ENCODE results near the gene GTF2F1.

Gene GTF2F1

GRCh38 chr19:6414793-6415590 lies 22.0 kb upstream of the GTF2F1 start:
- TF ChIP-seq CTCF (IDR thresholded peaks at IDR 0.05; ENCODE audit: insufficient read depth, low read length, poor library complexity, severe bottlenecking), result no peak
- Histone ChIP-seq H3K36me3 (ENCODE audit: control insufficient read depth, insufficient read depth, low read length) (peaks cover 46% of the 10 kb centered on the region), H3K4me3 (replicated peaks; ENCODE audit: low read depth, low read length) (no peak overlapping the region), H3K27me3 (replicated peaks; ENCODE audit: control insufficient read depth, insufficient read depth, low read length) (no peaks in the 10 kb centered on the region)
- no peak for DNase-seq (ENCODE audit: extremely low read depth, insufficient read length)

GRCh38 chr19:6413721-6414643 lies 21.0 kb upstream of the GTF2F1 start:
- DNase-seq (ENCODE audit: extremely low read depth, insufficient read length), result no peak
- TF ChIP-seq CTCF (IDR thresholded peaks at IDR 0.05; ENCODE audit: insufficient read depth, low read length, poor library complexity, severe bottlenecking), result no peak
- H3K36me3 ChIP-seq (ENCODE audit: control insufficient read depth, insufficient read depth, low read length), result peaks cover 39% of the 10 kb centered on the region

GRCh38 chr19:6413291-6413690 lies 20.3 kb upstream of the GTF2F1 start:
- no peak overlapping the region for H3K4me3 ChIP-seq (replicated peaks; ENCODE audit: low read depth, low read length)
- DNase-seq (ENCODE audit: extremely low read depth, insufficient read length), result no peak
- H3K27me3 ChIP-seq (replicated peaks; ENCODE audit: control insufficient read depth, insufficient read depth, low read length), result no peaks in the 10 kb centered on the region
- H3K36me3 ChIP-seq (ENCODE audit: control insufficient read depth, insufficient read depth, low read length), result peaks cover 35% of the 10 kb centered on the region
- no peak for TF ChIP-seq CTCF (IDR thresholded peaks at IDR 0.05; ENCODE audit: insufficient read depth, low read length, poor library complexity, severe bottlenecking)

More at GRCh38 chr19:6413721-6414643, 21.0 kb upstream of the GTF2F1 start:
- H3K27me3 ChIP-seq (replicated peaks; ENCODE audit: control insufficient read depth, insufficient read depth, low read length), result no peaks in the 10 kb centered on the region
- no peak overlapping the region for H3K4me3 ChIP-seq (replicated peaks; ENCODE audit: low read depth, low read length)

DNA sequence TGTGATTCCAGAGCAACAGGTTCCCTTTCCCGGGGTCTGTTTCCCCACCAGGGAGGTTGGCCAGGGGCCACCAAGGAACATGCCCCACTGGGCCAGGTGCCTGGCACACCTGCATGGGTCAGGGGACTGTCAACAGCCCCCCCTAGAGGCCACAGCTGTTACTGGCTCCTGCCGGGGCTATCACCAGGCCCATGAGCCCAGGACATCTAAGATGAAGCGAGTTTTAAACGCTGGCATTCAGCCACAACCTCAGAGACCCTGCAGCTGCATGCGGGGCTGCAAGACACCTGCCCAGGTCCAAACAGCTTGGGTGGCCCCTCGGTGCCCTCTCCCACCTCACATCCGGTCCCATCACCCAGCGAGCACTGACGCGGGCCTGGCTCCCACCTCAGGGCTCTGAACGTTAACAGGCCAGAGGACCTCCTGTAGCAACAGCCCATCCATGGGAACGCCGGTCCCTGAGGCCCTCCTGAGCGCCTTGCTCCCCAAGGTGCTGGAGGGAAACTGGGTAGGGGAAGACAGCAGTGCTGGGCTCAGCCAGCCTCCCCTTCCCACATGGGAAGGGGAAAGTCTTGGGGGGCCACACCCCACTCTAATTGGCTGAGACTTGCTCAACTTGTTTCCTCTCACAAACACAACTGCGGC lies 19.6 kb upstream of the GTF2F1 start:
- Histone ChIP-seq H3K36me3 (ENCODE audit: control insufficient read depth, insufficient read depth, low read length) (peaks cover 28% of the 10 kb centered on the region), H3K27me3 (replicated peaks; ENCODE audit: control insufficient read depth, insufficient read depth, low read length) (no peaks in the 10 kb centered on the region), H3K4me3 (replicated peaks; ENCODE audit: low read depth, low read length) (no peak overlapping the region)
- peak; percentile 61 for TF ChIP-seq CTCF (IDR thresholded peaks at IDR 0.05; ENCODE audit: insufficient read depth, low read length, poor library complexity, severe bottlenecking)
- no peak for DNase-seq (ENCODE audit: extremely low read depth, insufficient read length)

- H3K4me3 ChIP-seq (replicated peaks; ENCODE audit: low read depth, low read length), result no peak overlapping the region
- no peak for DNase-seq (ENCODE audit: extremely low read depth, insufficient read length)
- no peaks in the 10 kb centered on the region for H3K27me3 ChIP-seq (replicated peaks; ENCODE audit: control insufficient read depth, insufficient read depth, low read length)
- H3K36me3 ChIP-seq (ENCODE audit: control insufficient read depth, insufficient read depth, low read length), result peaks cover 23% of the 10 kb centered on the region
- TF ChIP-seq CTCF (IDR thresholded peaks at IDR 0.05; ENCODE audit: insufficient read depth, low read length, poor library complexity, severe bottlenecking), result no peak
Measured at GRCh38 chr19:6412061-6412446, 19.1 kb upstream of the GTF2F1 start.
